ENCODE data around the gene PTPRD.

The PTPRD gene

DNA sequence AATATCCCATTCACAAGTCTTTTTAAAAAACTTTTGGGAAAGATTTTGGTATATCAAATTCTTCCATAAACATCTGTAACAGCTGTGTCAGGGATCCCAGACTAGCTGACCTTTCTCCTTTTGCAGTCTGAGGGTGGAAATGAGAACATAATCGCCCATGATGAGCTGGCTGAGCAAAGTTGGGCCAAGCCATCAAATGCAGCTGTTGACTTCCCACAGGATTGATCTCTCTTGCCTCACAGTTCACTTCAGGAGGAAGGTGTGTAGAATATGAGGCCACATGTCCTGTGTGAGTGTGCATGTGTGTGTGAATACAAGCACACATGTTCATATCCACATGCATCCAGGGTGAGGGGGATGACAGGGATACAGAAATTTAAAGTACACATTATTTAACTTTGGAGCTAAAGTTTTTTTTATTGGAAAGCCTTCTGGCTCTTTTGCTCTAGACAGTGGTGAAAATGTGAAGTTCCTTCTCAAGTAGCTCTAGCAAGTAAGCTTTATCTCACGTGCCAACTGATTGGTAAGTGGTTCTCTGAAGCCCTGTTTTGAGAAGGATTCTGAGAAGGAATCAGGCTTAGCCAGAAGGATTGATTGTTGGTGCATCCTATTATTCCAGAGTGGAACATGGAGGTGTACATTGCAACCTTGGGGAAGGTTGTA, 2344.5 kb downstream of the PTPRD start:
- DNase-seq (ENCODE audit: extremely low read depth in 1 of 2, low read depth in 1 of 2), result no peak

DNA sequence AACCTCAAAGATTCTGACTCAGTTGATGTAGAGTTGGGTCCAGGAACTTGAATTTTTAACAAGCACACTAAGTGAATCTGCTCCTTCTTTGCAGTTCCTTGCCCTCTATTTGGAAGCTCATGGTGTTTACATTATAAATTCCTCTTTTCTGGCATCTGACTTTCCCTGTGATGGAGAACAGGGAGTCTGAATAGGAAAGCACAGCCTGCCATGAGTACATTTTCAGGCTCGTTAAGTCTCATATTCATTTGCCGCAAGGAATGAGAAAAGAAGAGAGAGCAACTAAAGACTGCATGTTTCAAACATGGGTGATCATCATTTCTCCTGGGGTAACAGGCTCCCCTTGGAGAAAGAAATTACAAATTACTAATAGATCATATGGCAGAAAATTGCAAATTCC, 2345.2 kb downstream of the PTPRD start:
- DNase-seq (ENCODE audit: extremely low read depth in 1 of 2, low read depth in 1 of 2), result no peak

DNA sequence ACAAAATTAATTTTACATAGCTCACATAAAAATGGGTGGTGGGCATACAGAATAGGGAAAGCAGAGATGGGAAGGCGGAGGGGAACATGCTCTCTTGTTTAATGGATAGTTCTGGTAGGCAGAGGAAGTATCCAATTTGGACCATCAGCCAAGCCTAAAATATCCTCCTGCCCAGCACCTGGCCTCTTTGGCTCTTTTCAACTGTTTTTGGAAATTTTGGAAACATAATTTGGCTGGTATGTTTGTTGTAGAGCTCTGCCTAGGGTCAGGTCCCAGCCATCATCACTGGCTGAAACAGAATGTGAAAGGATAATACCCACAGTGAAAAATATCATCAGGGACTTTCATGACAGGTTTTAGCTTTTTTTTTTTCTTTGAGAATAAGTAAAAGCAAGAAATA, 2345.9 kb downstream of the PTPRD start:
- DNase-seq (ENCODE audit: extremely low read depth in 1 of 2, low read depth in 1 of 2), result no peak

GRCh38 chr9:8265281-8265680, 2347.5 kb downstream of the PTPRD start:
- DNase-seq (ENCODE audit: extremely low read depth in 1 of 2, low read depth in 1 of 2), result no peak

All from activated CD8-positive, alpha-beta memory T cell treated with anti-CD3 and anti-CD28 coated beads for 1 hour (primary cell).